Measurements from ENCODE around the gene RSU1.

GRCh38 chr10:16773334-16773733, 43.9 kb downstream of the RSU1 start:
- TF ChIP-seq POLR2A (IDR thresholded peaks at IDR 0.05; ENCODE audit: low read depth, low read length), result no peak
- no peak for TF ChIP-seq CTCF (IDR thresholded peaks at IDR 0.05; ENCODE audit: extremely low read depth in 1 of 2, insufficient read depth in 1 of 2, low read depth in 1 of 2, low read length in 2 of 2)
- no peak for TF ChIP-seq EZH2 (IDR thresholded peaks at IDR 0.05; ENCODE audit: borderline replicate concordance, low read depth, low read length, severe bottlenecking)
